Nucleus accumbens (tissue), 56 donors: ENCODE results near the gene ANP32E.

ENCODE experiments used
- DNase-seq, 56 donors: peaks; one replicate each; lab custom pipeline; 2025; lab: John Stamatoyannopoulos, UW

Gene ANP32E

DNA sequence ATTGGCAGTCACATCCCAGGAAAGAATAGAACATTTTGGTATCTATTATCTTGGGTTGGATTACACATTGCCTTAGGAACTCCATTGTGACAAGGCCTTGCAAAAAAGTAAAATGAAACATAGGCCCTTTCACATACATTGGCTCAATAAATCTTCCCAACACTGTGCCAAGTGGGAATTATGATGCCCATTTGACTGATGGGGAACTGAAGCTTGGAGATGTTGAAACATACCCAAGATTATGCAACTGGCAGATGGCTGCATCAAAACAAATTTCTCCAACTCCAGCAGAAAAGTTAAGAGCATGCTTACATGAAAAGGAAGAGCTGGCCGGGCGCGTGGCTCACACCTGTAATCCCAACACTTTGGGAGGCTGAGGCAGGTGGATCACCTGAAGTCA, 59.3 kb downstream of the ANP32E start:
- no peak for DNase-seq

DNA sequence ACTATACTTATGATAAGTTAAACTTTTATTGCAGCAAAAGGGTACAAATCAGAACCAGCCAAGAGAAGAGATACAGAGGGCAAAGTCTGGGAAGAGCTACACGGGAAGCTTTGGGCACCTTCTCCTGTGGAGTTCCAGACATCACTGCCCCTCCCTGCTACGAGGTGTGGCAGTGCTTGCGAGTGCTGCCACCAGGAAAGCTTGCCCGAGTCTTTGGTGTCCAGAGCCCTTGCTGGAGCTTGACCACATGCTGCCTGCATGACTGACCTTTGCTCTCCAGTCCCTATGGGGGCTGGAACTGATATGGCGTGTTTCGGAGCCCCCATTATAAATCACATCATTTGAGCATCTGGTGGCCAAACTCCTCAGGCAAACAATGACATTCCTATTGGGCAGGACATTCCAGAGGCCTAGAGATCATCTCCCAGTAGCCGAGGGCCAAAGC, 62.7 kb downstream of the ANP32E start:
- DNase-seq, result no peak

DNA sequence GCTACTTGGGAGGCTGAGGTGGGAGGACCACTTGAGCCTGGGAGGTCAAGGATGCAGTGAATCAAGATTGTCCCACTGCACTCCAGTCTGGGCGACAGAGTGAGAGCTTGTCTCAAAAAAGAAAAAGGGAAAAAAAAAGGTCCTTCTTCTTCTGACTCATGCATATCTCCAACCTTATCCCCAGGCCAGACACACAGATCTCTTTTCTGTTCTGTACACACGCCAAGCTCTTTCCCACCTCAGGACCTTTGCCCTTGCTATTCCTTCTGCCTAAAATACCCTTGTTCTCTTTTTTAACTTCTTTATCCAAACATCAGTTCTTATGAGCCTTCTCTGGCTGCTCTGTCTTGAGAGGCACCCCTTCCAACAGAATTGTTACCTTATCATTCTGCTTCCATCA, 64.1 kb downstream of the ANP32E start:
- no peak for DNase-seq

DNA sequence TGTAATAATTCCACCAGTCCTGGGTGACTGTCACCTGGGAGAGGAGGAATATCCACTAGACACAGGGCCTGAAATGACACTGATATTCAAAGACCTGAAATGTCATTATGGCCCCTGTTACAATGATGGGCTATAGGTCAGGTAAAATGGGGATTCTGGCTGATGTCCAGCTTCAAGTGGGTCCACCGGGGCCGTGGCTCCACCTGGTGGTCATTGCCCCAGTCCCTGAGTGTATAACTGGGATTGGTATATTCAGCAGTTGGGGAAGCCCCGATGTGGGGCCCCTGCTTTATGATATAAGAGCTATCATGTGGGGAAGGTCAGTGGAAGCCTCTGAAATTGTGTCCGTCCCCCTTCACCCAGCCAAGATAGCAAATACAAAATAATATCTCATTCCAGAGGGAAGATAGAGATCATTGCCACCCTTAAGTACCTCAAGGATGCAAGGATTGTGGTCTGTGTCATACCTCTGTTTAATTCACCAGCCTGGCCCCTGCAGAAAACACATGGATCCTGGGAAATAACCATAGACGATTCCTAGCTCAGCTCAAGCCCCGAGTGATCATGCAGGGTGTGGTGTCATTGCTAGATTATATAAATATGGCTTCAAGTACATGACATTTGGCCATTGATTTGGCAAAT, 66.8 kb downstream of the ANP32E start:
- peak in 20 of 56 donors; percentile 6 to 68 (median 22) for DNase-seq
